HepG2 (cell line): ENCODE data around the gene IFIT1B. TPM values are rescaled to one million over a fixed set of nuclear protein-coding genes. Genes with fewer than 3 reads are reported as not detected.
A peak's percentile ranks its signal among the peaks of the same experiment; 100 is the strongest.

Source experiments
- GATAD1 ChIP-seq: IDR thresholded peaks from 2 replicates; pipeline ENCODE4 v1.6.1; 2016; ENCODE audit warnings: missing genetic modification reagents, missing compliant biosample characterization
- KDM3A ChIP-seq: IDR thresholded peaks from 2 replicates; pipeline ENCODE4 v1.6.1; 2018; ENCODE audit warnings: low read depth, missing compliant biosample characterization
- KDM5B ChIP-seq: sonication (generic); formaldehyde crosslinking; IDR thresholded peaks from 2 replicates; pipeline ENCODE4 v1.4.0; 2020; ENCODE audit warnings: missing genetic modification reagents, mild to moderate bottlenecking, borderline replicate concordance
- NFRKB ChIP-seq: fragments of 450-650 bp; IDR thresholded peaks from 2 replicates; pipeline ENCODE4 v1.6.1; 2017
- TAF15 ChIP-seq: fragments of 200-400 bp; formaldehyde crosslinking; IDR thresholded peaks from one replicate; pipeline ENCODE4 v1.6.1; 2018; ENCODE audit warnings: mild to moderate bottlenecking, low read depth, low read length; ENCODE audit not compliant: poor library complexity, severe bottlenecking
- TEAD2 ChIP-seq: sonication (generic); formaldehyde crosslinking; IDR thresholded peaks from 2 replicates; pipeline ENCODE4 v1.9.0; 2021; ENCODE audit warnings: missing genetic modification reagents
- ZNF101 ChIP-seq: sonication (generic); formaldehyde crosslinking; IDR thresholded peaks from 2 replicates; pipeline ENCODE4 v1.4.0; 2020; ENCODE audit warnings: mild to moderate bottlenecking, low read depth, missing genetic modification reagents, borderline replicate concordance
- ZNF296 ChIP-seq: sonication (generic); formaldehyde crosslinking; conservative IDR thresholded peaks from 2 replicates; pipeline ENCODE4 v1.5.0; 2020; ENCODE audit warnings: mild to moderate bottlenecking, missing genetic modification reagents
- ZNF703 ChIP-seq: sonication (generic); formaldehyde crosslinking; IDR thresholded peaks from 2 replicates; pipeline ENCODE4 v1.5.1; 2020; ENCODE audit warnings: missing genetic modification reagents, mild to moderate bottlenecking, moderate library complexity, borderline replicate concordance
- polyA plus RNA-seq, 8 experiments: library from polyadenylated mRNA; depleted of rRNA in 3 of 8; stranded (reverse) in 7 of 8; unstranded in 1 of 8; fragments of >200 nt; fragmentation: Illumina TruSeq in 4 of 8; extraction: Trizol in 4 of 8; gene quantifications; 2 replicates each; pipeline versions ENCODE4 v1.2.1 to v1.2.3, GENCODE V29; 2011 to 2016; ENCODE audit warnings: low read depth in 4 of 8, missing spikeins in 1 of 8, mixed read lengths in 1 of 8; ENCODE audit not compliant: insufficient read depth in 1 of 8
- total RNA-seq, 5 experiments: library from RNA; depleted of rRNA; stranded (reverse); fragments of >200 nt; fragmentation: Illumina TruSeq; extraction: Trizol; gene quantifications; 2 replicates each; pipeline ENCODE4 v1.2.3, GENCODE V29; 2016; ENCODE audit warnings: low read depth in 1 of 5
- TF ChIP-seq, protein P1 (sequence below): sonication (generic); formaldehyde crosslinking; IDR thresholded peaks from 2 replicates; pipeline ENCODE4 v1.5.0; 2020; ENCODE audit warnings: mild to moderate bottlenecking, missing genetic modification reagents
- TF ChIP-seq, protein P2 (sequence below): sonication (generic); formaldehyde crosslinking; IDR thresholded peaks from 2 replicates; pipeline ENCODE4 v1.4.0; 2020; ENCODE audit warnings: mild to moderate bottlenecking, missing genetic modification reagents
- TF ChIP-seq, protein P3 (sequence below): sonication (generic); formaldehyde crosslinking; IDR thresholded peaks from 2 replicates; pipeline ENCODE4 v1.5.1; 2020; ENCODE audit warnings: missing genetic modification reagents, mild to moderate bottlenecking, borderline replicate concordance
- TF ChIP-seq, protein P4 (sequence below): IDR thresholded peaks from 2 replicates; pipeline ENCODE4 v1.6.1; 2016; ENCODE audit warnings: low read depth, borderline replicate concordance

Gene IFIT1B
- total and polyA plus RNA-seq, 2 of the 13 experiments (the other 11 are each of a cell fraction or from before 2014, with no cell fraction given): not detected

DNA sequence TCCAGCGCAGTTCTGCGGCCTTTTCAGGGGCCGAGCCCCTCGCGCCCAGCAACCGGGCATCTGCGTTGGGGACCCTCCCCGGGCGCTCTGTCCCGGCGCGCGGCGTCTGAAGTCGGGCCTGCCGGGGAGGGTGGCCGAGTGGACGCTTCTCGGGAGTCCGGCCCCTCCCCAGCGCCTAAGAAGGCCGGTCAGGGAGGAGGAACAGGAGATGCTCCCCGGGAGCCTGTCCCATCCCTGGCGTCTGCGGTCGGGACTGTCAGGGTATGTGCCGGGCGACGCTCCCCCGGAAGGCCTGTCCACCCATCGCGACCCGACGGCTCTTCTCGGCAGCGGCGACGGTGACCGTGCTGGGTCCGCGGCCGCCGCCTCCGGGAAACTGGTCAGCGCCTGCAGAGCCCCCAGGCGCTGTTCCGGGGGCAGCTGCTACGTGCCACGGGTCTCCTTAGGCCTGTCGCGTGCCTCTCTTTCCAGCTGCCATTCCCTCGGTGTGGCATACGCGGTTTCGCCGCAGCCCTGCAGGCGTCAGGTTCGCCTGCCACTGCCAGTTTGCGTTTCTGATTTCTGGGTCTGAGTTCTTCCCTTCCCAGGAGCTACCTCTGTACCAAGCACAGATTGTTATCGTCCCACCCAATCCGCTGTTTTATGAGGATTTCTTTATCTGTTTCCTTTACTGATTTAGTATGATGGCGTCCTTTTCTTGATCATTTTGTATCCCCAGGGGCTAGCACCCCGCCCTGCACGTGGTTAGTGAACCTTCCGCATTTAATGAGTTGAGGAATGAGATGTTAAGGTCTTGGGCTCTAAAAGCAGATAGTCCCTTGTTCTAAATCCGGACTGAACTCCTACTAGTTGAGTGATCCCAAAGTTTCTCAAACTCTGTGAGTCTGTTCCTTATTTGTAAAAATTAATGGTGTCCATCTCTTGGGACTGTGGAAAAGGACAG, 37.3 kb downstream of the IFIT1B start (continued):
- TF ChIP-seq, protein P1, sequence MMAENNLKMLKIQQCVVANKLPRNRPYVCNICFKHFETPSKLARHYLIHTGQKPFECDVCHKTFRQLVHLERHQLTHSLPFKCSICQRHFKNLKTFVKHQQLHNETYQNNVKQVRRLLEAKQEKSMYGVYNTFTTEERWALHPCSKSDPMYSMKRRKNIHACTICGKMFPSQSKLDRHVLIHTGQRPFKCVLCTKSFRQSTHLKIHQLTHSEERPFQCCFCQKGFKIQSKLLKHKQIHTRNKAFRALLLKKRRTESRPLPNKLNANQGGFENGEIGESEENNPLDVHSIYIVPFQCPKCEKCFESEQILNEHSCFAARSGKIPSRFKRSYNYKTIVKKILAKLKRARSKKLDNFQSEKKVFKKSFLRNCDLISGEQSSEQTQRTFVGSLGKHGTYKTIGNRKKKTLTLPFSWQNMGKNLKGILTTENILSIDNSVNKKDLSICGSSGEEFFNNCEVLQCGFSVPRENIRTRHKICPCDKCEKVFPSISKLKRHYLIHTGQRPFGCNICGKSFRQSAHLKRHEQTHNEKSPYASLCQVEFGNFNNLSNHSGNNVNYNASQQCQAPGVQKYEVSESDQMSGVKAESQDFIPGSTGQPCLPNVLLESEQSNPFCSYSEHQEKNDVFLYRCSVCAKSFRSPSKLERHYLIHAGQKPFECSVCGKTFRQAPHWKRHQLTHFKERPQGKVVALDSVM: no peak
- TF ChIP-seq, protein P2, sequence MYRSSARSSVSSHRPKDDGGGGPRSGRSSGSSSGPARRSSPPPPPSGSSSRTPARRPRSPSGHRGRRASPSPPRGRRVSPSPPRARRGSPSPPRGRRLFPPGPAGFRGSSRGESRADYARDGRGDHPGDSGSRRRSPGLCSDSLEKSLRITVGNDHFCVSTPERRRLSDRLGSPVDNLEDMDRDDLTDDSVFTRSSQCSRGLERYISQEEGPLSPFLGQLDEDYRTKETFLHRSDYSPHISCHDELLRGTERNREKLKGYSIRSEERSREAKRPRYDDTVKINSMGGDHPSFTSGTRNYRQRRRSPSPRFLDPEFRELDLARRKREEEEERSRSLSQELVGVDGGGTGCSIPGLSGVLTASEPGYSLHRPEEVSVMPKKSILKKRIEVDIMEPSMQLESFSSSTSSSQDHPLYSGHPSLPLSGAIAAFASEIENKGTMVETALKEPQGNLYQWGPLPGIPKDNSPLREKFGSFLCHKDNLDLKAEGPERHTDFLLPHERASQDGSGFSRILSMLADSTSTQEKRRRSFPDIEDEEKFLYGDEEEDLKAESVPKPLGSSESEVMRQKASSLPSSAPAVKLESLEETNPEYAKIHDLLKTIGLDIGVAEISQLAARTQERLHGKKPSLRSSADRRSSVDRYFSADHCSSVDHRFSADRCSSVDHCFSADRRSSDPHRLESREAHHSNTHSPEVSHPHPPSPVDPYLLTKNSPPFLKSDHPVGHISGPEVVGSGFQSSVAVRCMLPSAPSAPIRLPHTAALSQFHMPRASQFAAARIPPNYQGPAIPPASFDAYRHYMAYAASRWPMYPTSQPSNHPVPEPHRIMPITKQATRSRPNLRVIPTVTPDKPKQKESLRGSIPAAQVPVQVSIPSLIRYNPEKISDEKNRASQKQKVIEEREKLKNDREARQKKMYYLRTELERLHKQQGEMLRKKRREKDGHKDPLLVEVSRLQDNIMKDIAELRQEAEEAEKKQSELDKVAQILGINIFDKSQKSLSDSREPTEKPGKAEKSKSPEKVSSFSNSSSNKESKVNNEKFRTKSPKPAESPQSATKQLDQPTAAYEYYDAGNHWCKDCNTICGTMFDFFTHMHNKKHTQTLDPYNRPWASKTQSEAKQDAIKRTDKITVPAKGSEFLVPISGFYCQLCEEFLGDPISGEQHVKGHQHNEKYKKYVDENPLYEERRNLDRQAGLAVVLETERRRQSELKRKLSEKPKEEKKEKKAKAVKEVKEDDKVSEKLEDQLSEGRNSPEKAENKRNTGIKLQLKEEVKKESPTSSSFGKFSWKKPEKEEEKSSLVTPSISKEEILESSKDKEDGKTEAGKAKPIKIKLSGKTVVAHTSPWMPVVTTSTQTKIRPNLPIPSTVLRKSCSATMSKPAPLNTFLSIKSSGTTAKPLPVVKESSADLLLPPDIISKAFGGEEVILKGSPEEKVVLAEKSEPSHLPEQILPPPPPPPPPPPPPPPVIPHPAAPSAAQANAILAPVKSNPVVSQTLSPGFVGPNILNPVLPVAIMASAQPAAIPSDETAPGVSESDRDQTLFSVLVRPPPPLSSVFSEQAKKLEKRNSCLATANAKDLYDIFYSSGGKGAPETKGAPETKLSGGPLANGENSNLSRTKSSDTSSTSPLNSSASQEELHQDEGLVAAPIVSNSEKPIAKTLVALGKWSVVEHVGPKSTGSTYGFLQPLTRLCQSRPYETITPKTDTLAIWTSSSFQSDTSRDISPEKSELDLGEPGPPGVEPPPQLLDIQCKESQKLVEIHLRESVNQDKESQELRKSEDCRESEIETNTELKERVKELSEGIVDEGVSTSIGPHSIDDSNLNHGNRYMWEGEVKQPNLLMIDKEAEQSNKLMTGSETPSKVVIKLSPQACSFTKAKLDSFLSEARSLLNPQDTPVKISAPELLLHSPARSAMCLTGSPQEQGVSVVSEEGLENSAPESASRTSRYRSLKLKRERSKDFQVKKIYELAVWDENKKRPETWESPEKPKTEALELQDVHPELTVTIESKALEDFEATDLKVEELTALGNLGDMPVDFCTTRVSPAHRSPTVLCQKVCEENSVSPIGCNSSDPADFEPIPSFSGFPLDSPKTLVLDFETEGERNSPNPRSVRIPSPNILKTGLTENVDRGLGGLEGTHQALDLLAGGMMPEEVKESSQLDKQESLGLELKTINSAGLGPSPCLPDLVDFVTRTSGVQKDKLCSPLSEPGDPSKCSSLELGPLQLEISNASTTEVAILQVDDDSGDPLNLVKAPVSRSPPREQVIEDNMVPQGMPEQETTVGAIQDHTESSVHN (CRISPR knock-in tag): no peak
- TF ChIP-seq TAF15: no peak
- peak; percentile 69; the same call in 1 of the 2 replicates for TF ChIP-seq ZNF703 (CRISPR knock-in tag)
- peak; percentile 86; the same call in 1 of the 2 replicates for TF ChIP-seq KDM5B (CRISPR knock-in tag)
- no peak for TF ChIP-seq TEAD2 (CRISPR knock-in tag)
- TF ChIP-seq KDM3A (CRISPR knock-in tag): no peak
- peak; percentile 42; the same call in 1 of the 2 replicates for TF ChIP-seq ZNF296 (CRISPR knock-in tag)
- TF ChIP-seq NFRKB: no peak
- TF ChIP-seq ZNF101: no peak
- TF ChIP-seq, protein P3, sequence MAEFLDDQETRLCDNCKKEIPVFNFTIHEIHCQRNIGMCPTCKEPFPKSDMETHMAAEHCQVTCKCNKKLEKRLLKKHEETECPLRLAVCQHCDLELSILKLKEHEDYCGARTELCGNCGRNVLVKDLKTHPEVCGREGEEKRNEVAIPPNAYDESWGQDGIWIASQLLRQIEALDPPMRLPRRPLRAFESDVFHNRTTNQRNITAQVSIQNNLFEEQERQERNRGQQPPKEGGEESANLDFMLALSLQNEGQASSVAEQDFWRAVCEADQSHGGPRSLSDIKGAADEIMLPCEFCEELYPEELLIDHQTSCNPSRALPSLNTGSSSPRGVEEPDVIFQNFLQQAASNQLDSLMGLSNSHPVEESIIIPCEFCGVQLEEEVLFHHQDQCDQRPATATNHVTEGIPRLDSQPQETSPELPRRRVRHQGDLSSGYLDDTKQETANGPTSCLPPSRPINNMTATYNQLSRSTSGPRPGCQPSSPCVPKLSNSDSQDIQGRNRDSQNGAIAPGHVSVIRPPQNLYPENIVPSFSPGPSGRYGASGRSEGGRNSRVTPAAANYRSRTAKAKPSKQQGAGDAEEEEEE: no peak
- TF ChIP-seq GATAD1 (CRISPR knock-in tag): no peak
- TF ChIP-seq, protein P4, sequence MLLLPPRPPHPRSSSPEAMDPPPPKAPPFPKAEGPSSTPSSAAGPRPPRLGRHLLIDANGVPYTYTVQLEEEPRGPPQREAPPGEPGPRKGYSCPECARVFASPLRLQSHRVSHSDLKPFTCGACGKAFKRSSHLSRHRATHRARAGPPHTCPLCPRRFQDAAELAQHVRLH (CRISPR knock-in tag): no peak
